MG63 (cell line): ENCODE results near the gene SETD1A. TPM values are rescaled to one million over a fixed set of nuclear protein-coding genes. Genes with fewer than 3 reads are reported as not detected.
A peak's percentile ranks its signal among the peaks of the same experiment; 100 is the strongest.

ENCODE experiments used
- DNase-seq: peaks from one replicate; pipeline ENCODE4 v3.0.0-alpha.2; 2020
- H3K27me3 ChIP-seq: fragments of 250-450 bp; sonication (Bioruptor Pico); 2 replicates; pipeline ENCODE4 v1.5.1; 2020; ENCODE audit warnings: mild to moderate bottlenecking, moderate library complexity
- H3K36me3 ChIP-seq: fragments of 250-450 bp; sonication (Bioruptor Pico); 2 replicates; pipeline ENCODE4 v1.5.1; 2020; ENCODE audit warnings: mild to moderate bottlenecking, moderate library complexity
- H3K4me3 ChIP-seq: fragments of 250-450 bp; sonication (Bioruptor Pico); 2 replicates; pipeline ENCODE4 v1.5.1; 2020; ENCODE audit warnings: mild to moderate bottlenecking, moderate library complexity
- H3K9me3 ChIP-seq: fragments of 250-450 bp; sonication (Bioruptor Pico); 2 replicates; pipeline ENCODE4 v1.5.1; 2020; ENCODE audit warnings: mild to moderate bottlenecking, moderate library complexity
- total RNA-seq: library from RNA; depleted of rRNA; stranded (reverse); fragments of >200 nt; shearing (Covaris generic); gene quantifications from 2 replicates; pipeline ENCODE4 v1.2.3, GENCODE V29; 2014; ENCODE audit warnings: low replicate concordance

SETD1A gene
- total RNA-seq, 1 experiment from 2014 or later = 0.76 TPM

DNA sequence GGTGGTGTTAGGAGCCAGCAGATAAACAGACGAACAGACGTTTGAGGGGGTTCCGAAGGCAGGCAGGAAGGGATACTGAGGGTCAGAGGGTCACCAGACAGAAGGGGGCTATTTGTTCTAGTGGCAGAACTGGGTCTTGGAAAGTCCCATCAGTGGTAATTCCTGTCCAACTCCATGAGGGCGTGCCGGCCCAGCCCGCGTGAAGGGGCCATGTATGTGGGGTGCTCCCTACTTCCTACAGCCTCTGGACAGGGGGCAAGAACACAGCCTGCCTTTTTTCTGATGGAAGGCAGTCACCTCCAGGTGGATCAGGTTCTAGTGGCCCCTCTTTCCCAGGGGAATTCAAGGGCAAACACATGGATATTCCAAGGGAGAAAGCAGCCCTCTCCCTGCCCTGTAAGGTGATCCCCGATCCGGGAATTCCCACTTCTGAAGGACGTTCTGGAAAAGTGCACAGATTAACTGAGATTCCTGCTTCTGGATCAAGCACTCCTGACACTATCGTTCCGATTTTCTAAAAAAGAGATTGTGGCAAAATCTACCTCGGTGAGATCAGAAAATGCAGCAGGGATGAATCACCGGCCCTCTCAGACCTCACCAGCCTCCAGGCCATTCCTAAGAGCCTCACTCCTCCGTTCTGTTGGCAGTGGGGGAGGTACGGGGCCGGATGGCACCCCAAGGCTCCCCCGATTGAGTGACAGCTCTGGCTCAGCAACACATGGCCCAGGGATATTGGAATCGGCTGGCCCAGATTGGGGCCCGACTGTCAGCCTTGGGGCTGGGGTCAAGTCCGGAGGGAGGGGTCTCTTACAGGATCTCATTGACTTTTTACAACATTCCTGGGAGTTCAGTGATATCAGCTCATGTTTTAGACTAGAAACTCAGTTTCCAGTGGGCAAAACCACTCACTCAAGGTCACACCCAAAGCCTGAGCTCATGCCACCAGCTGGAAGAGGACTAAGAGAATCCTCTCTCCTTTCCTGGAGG, 40.5 kb downstream of the SETD1A start:
- Histone ChIP-seq H3K36me3 (no peaks in the 10 kb centered on the region), H3K9me3 (no peaks in the 10 kb centered on the region), H3K27me3 (no peaks in the 10 kb centered on the region), H3K4me3 (peak overlapping the region; percentile 46)
- DNase-seq = peak; percentile 91

GRCh38 chr16:30998852-30999761, 41.6 kb downstream of the SETD1A start:
- H3K9me3 ChIP-seq = no peaks in the 10 kb centered on the region
- no peak overlapping the region for H3K4me3 ChIP-seq
- peak; percentile 72 for DNase-seq
- H3K36me3 ChIP-seq = no peaks in the 10 kb centered on the region
- no peaks in the 10 kb centered on the region for H3K27me3 ChIP-seq

DNA sequence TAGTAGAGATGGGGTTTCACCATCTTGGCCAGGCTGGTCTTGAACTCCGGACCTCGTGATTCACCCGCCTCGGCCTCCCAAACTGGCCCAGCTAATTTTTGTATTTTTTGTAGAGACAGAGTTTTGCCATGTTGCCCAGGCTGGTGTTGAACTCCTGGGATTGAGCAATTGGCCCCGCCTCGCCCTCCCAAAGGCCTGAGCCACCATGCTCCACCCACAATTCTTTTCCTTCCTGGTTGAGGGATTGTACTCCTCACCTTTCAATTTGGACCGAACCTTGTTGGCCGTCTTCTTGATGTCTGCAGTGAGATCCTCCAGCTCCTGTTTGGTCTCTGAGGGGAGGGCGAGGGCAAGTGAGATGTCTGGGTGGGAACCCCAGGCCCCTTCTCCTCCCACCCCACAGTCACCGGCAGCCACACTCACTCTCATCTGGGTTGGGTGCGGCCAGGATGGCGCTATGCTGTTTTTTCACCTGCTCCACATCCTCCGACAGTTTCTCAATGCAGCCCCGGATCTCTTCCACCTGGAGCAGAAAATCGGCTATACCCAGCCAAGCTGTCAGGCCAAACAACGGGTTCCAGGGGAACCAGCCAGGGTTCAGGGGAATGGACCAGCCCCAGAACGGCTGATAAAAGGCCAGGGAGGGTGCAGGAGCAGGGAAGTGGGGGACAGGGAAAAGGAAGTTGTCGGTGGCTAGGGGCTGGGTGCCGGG, 43.3 kb downstream of the SETD1A start:
- Histone ChIP-seq H3K27me3 (no peaks in the 10 kb centered on the region), H3K36me3 (no peaks in the 10 kb centered on the region), H3K9me3 (no peaks in the 10 kb centered on the region), H3K4me3 (no peak overlapping the region)
- DNase-seq = no peak

DNA sequence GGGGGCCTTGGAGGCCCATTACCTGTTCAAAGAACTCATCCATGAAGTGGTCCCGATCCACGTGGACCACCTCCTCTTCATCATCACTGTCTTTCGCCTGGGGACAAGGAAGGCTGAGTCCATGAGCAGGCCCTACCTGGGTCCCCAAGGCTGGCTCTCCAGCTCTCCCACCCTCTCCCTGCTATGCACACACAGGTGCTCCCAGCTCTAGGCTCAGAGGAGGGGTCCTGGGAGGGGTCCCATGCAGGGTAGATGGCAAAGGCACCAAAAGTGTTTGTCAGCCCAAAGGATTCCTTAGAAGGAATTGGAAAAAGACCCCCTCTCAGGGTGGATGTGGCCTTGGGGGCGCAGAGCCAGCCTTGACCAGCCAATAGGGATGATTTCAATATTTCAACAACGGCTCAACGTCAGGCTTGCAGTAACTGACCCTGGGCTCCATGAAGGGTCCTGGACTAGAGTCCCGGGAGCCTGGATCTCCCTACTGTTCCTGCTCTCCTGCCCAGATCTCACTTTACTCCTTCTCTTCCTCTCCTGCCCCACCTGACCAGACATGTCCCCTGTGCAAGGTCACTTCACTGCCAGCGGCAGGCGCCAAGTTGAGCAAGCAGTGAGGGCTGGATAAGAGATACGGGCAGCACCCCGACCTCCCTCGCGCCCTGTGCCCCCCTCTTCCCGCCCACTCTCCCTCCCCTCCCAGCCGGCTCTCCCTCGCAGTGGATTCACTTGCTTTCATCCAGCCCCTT, 44.1 kb downstream of the SETD1A start:
- H3K36me3 ChIP-seq = no peaks in the 10 kb centered on the region
- DNase-seq = no peak
- H3K9me3 ChIP-seq = no peaks in the 10 kb centered on the region
- no peak overlapping the region for H3K4me3 ChIP-seq
- no peaks in the 10 kb centered on the region for H3K27me3 ChIP-seq

GRCh38 chr16:31002250-31002700, 44.7 kb downstream of the SETD1A start:
- Histone ChIP-seq H3K36me3 (no peaks in the 10 kb centered on the region), H3K9me3 (no peaks in the 10 kb centered on the region), H3K27me3 (no peaks in the 10 kb centered on the region), H3K4me3 (no peak overlapping the region)
- no peak for DNase-seq

DNA sequence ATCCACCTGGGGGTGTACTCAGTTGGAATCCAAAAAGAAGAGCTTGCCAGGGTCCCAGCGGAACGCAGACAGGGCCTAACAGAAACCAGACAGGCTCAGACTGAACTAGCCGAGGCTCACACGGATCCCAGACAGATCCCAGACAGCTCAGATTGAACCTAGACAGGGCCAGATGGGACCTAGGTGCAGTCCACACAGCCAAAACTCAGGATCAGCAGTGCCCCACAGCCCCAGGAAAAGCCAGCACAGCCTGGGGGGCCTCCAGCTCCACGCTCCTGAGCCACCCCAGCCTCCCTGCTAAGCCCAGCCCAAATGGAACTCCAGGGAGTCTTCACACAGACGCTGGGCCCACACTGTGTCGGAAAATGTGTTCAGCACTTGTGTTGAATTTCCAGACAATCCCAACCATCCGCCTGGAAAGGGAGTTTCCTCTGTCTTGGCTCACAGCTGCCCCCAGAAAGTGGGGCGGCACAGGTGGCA, 45.3 kb downstream of the SETD1A start:
- H3K9me3 ChIP-seq = no peaks in the 10 kb centered on the region
- no peaks in the 10 kb centered on the region for H3K27me3 ChIP-seq
- H3K36me3 ChIP-seq = no peaks in the 10 kb centered on the region
- H3K4me3 ChIP-seq = no peak overlapping the region
- no peak for DNase-seq

DNA sequence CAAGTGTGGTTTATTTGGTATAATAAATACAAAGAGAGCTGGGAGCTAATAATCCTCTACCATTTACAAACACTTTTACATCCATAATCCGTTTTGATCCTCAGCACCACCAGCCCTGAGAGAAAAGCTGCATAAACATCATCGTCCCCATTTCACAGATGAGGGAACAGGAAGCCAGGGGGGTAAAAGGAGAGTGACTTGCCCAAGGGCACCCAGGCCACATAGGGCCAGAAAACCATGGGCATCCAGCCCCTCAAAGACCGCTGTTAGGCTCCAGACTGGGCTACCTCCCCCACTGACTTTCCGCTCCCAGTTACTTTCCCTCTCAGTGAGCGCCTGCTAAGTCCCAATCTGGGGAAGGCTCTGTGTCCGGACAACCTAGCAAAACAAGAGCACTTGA, 46.2 kb downstream of the SETD1A start:
- Histone ChIP-seq H3K4me3 (no peak overlapping the region), H3K27me3 (no peaks in the 10 kb centered on the region), H3K9me3 (no peaks in the 10 kb centered on the region), H3K36me3 (no peaks in the 10 kb centered on the region)
- no peak for DNase-seq

GRCh38 chr16:31004658-31005057, 47.1 kb downstream of the SETD1A start:
- Histone ChIP-seq H3K4me3 (no peak overlapping the region), H3K36me3 (no peaks in the 10 kb centered on the region), H3K9me3 (no peaks in the 10 kb centered on the region), H3K27me3 (no peaks in the 10 kb centered on the region)
- DNase-seq = no peak

GRCh38 chr16:31005350-31006085, 48.0 kb downstream of the SETD1A start:
- H3K27me3 ChIP-seq = no peaks in the 10 kb centered on the region
- no peaks in the 10 kb centered on the region for H3K36me3 ChIP-seq
- no peaks in the 10 kb centered on the region for H3K9me3 ChIP-seq
- DNase-seq = no peak
- no peak overlapping the region for H3K4me3 ChIP-seq

GRCh38 chr16:31006086-31006385, 48.5 kb downstream of the SETD1A start:
- no peaks in the 10 kb centered on the region for H3K36me3 ChIP-seq
- no peak for DNase-seq
- H3K4me3 ChIP-seq = no peak overlapping the region
- H3K9me3 ChIP-seq = no peaks in the 10 kb centered on the region
- H3K27me3 ChIP-seq = no peaks in the 10 kb centered on the region

- H3K9me3 ChIP-seq = no peaks in the 10 kb centered on the region
- no peak for DNase-seq
- no peak overlapping the region for H3K4me3 ChIP-seq
- H3K36me3 ChIP-seq = no peaks in the 10 kb centered on the region
- no peaks in the 10 kb centered on the region for H3K27me3 ChIP-seq
These were observed 49.0 kb downstream of the SETD1A start for GRCh38 chr16:31006589-31006988.

GRCh38 chr16:31007684-31008083, 50.1 kb downstream of the SETD1A start:
- DNase-seq = no peak
- no peaks in the 10 kb centered on the region; the same call in 1 of the 2 replicates for H3K27me3 ChIP-seq
- no peaks in the 10 kb centered on the region for H3K9me3 ChIP-seq
- H3K4me3 ChIP-seq = no peak overlapping the region
- H3K36me3 ChIP-seq = no peaks in the 10 kb centered on the region

DNA sequence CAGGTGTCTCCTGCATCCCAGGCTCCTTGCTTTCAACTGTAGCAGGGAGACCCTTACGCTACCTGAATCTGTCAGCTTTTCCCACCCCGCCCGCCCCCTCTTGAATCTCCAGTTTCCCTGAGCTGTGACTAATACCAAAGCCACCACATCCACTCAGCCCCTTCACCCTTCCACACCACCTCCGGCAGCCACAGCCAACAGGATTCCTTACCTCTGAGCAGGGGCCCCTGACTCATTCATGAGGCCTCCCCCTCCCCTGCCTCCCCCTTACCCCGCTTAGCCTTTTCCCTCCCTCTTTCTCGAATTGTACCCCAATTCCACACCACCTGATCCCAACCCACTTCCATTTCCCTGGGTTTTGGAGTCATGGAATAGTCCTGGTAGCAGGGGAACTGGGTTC, 50.6 kb downstream of the SETD1A start:
- peak; percentile 71 for DNase-seq
- H3K27me3 ChIP-seq = no peaks in the 10 kb centered on the region; the same call in 1 of the 2 replicates
- no peak overlapping the region for H3K4me3 ChIP-seq
- no peaks in the 10 kb centered on the region for H3K9me3 ChIP-seq
- H3K36me3 ChIP-seq = no peaks in the 10 kb centered on the region

- peaks cover 1% of the 10 kb centered on the region for H3K27me3 ChIP-seq
- no peak for DNase-seq
- no peaks in the 10 kb centered on the region for H3K36me3 ChIP-seq
- no peak overlapping the region for H3K4me3 ChIP-seq
- H3K9me3 ChIP-seq = no peaks in the 10 kb centered on the region
These were observed 51.0 kb downstream of the SETD1A start for GRCh38 chr16:31008551-31008950.

DNA sequence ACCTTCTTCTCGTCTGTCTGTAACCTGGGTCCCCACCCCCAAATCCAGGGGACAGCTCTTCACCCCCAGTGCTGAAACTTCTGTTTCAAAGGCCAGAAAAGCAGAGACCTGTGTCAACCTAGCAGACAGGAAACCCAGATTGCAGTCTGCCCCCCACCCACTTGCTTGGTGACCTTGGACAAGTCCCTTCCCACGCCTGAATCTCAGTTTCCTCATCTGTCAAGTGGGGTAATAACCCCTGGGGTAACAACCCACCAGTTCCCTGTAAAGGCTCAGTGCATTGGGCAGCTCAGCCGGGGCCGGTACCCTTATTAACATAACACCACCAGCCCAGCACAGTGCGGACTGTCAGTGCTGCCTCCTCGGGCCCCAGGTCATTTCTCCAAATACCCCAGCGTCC, 51.6 kb downstream of the SETD1A start:
- Histone ChIP-seq H3K4me3 (no peak overlapping the region), H3K36me3 (no peaks in the 10 kb centered on the region)
- DNase-seq = no peak

More for the DNA sequence above, 51.6 kb downstream of the SETD1A start:
- Histone ChIP-seq H3K27me3 (peaks cover 5% of the 10 kb centered on the region), H3K9me3 (no peaks in the 10 kb centered on the region)
